MM.1S (cell line): ENCODE data around the gene SPI1.

Source experiments
- DNase-seq: peaks from one replicate; pipeline ENCODE4 v3.0.0-alpha.2; 2015
- H2AFZ ChIP-seq: fragments of 300-600 bp; sonication (generic); 2 replicates; pipeline ENCODE4 v1.6.0; 2016; ENCODE audit warnings: antibody characterized with exemption, low read length
- H3F3A ChIP-seq: fragments of 300-600 bp; sonication (generic); 2 replicates; pipeline ENCODE4 v1.6.1; 2016; ENCODE audit warnings: mild to moderate bottlenecking, antibody characterized with exemption, low read length, moderate library complexity, mixed read lengths; ENCODE audit not compliant: insufficient read depth
- H3K27ac ChIP-seq: fragments of 300-600 bp; sonication (generic); 2 replicates; pipeline ENCODE4 v1.5.1; 2016; ENCODE audit warnings: mild to moderate bottlenecking, low read length
- H3K27me3 ChIP-seq: fragments of 300-600 bp; sonication (generic); replicated peaks from 2 replicates; pipeline ENCODE4 v1.6.0; 2016; ENCODE audit warnings: low read length; ENCODE audit not compliant: insufficient read depth
- H3K36me3 ChIP-seq: fragments of 300-600 bp; sonication (generic); replicated peaks from 2 replicates; pipeline ENCODE4 v1.6.1; 2016; ENCODE audit warnings: mild to moderate bottlenecking, low read length, mixed read lengths; ENCODE audit not compliant: insufficient read depth
- H3K4me1 ChIP-seq: fragments of 300-600 bp; sonication (generic); 2 replicates; pipeline ENCODE4 v1.6.1; 2016; ENCODE audit warnings: low read length, mixed read lengths
- H3K4me2 ChIP-seq: fragments of 300-600 bp; sonication (generic); 2 replicates; pipeline ENCODE4 v1.6.0; 2016; ENCODE audit warnings: low read depth, low read length
- H3K4me3 ChIP-seq: fragments of 300-600 bp; sonication (generic); 2 replicates; pipeline ENCODE4 v1.5.1; 2016; ENCODE audit warnings: low read length, mixed read lengths
- H3K79me2 ChIP-seq: fragments of 300-600 bp; sonication (generic); 2 replicates; pipeline ENCODE4 v1.6.1; 2016; ENCODE audit warnings: mixed run types, low read length, mixed read lengths
- H3K9ac ChIP-seq: fragments of 300-600 bp; sonication (generic); 2 replicates; pipeline ENCODE4 v1.6.1; 2016; ENCODE audit warnings: low read length, mixed read lengths
- H3K9me2 ChIP-seq: fragments of 300-600 bp; sonication (generic); replicated peaks from 2 replicates; pipeline ENCODE4 v1.6.1; 2016; ENCODE audit warnings: mild to moderate bottlenecking, low read length, mixed read lengths; ENCODE audit not compliant: insufficient read depth
- H3K9me3 ChIP-seq: fragments of 300-600 bp; sonication (generic); replicated peaks from 2 replicates; pipeline ENCODE4 v1.6.1; 2016; ENCODE audit warnings: mild to moderate bottlenecking, low read length, mixed read lengths; ENCODE audit not compliant: insufficient read depth
- H4K20me1 ChIP-seq: fragments of 300-600 bp; sonication (generic); 2 replicates; pipeline ENCODE4 v1.6.1; 2016; ENCODE audit warnings: mild to moderate bottlenecking, low read length, moderate library complexity, mixed read lengths; ENCODE audit not compliant: insufficient read depth
- EZH2 ChIP-seq: fragments of 300-600 bp; sonication (generic); optimal IDR thresholded peaks from 2 replicates; pipeline ENCODE3; 2017; ENCODE audit warnings: low read depth, mild to moderate bottlenecking, antibody characterized with exemption, low read length, mixed read lengths
- EZH2phosphoT487 ChIP-seq: fragments of 300-600 bp; sonication (generic); IDR thresholded peaks from 2 replicates; pipeline ENCODE4 v1.6.1; 2018; ENCODE audit warnings: antibody characterized with exemption, low read length
- TF ChIP-seq, protein P1 (sequence below): fragments of 300-600 bp; sonication (generic); IDR thresholded peaks from 2 replicates; pipeline ENCODE4 v1.5.1; 2016; ENCODE audit warnings: antibody characterized with exemption, low read length, mixed read lengths

Gene SPI1

DNA sequence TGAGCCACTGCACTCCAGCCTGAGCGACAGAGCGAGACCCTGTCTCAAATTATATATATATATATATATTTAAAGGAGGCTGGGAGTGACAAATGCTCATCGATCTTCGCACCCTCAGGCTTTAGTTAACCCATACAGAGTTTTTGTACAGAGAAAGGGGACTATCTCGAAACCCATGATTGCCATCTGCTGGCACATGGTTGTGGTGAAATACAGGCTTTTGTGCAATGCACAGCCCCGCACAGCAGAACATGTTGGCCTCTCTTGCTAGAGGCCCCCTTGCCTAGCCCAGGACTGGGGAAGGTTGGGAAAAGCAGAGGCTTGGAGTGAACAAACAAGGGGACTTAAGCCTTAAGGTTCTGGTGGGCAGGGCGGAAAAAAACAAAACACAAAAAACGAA, 29.5 kb downstream of the SPI1 start:
- no peak for TF ChIP-seq EZH2phosphoT487
- TF ChIP-seq EZH2, result no peak
- TF ChIP-seq, protein P1, sequence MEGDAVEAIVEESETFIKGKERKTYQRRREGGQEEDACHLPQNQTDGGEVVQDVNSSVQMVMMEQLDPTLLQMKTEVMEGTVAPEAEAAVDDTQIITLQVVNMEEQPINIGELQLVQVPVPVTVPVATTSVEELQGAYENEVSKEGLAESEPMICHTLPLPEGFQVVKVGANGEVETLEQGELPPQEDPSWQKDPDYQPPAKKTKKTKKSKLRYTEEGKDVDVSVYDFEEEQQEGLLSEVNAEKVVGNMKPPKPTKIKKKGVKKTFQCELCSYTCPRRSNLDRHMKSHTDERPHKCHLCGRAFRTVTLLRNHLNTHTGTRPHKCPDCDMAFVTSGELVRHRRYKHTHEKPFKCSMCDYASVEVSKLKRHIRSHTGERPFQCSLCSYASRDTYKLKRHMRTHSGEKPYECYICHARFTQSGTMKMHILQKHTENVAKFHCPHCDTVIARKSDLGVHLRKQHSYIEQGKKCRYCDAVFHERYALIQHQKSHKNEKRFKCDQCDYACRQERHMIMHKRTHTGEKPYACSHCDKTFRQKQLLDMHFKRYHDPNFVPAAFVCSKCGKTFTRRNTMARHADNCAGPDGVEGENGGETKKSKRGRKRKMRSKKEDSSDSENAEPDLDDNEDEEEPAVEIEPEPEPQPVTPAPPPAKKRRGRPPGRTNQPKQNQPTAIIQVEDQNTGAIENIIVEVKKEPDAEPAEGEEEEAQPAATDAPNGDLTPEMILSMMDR, result no peak

DNA sequence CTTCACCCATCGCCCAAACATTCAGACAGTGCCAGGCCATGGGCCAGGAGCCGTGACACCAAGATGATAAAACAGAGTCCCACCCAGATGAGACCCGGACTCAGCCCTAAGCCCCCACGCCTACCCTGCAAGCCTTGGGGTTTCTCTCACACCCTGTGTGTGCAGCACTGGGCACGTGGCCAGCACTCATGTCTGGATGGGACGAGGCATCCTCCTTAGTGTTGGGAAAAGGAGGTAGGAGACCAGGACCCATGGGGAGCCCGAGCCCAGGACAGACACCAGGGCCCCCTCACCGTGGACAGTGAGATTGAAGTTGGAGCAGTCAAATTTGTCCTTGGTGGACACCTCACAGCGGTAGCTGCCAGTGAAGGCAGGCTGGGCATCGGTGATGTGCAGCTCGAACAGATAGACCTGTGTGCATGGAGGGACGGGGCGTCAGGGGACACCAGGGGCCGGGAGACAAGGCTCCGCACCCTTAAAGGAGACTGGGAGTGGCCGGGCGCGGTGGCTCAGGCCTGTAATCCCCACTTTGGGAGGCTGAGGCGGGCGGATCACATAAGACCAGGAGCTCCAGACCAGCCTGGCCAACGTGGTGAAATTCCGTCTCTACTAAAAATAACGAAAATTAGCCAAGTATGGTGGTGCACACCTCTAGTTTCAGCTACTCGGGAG, 30.1 kb downstream of the SPI1 start:
- no peak overlapping the region for H3K9ac ChIP-seq
- no peaks in the 10 kb centered on the region for H3K9me2 ChIP-seq
- TF ChIP-seq, protein P1, result no peak
- TF ChIP-seq EZH2phosphoT487 (no peak), EZH2 (no peak)
- DNase-seq, result no peak
- H3K9me3 ChIP-seq, result no peaks in the 10 kb centered on the region
- H3K27me3 ChIP-seq, result peaks cover 27% of the 10 kb centered on the region
- H2AFZ ChIP-seq, result no peak overlapping the region
- H3K36me3 ChIP-seq, result no peaks in the 10 kb centered on the region
- H3K4me3 ChIP-seq, result no peak overlapping the region
- no peaks in the 10 kb centered on the region for H3K4me1 ChIP-seq
- no peaks in the 10 kb centered on the region for H4K20me1 ChIP-seq
- no peak overlapping the region for H3K27ac ChIP-seq
- H3F3A ChIP-seq, result no peaks in the 10 kb centered on the region
- no peaks in the 10 kb centered on the region for H3K79me2 ChIP-seq
- no peak overlapping the region for H3K4me2 ChIP-seq

More for the DNA sequence above, 29.5 kb downstream of the SPI1 start:
- Histone ChIP-seq H3K79me2 (no peaks in the 10 kb centered on the region), H3K9me3 (no peaks in the 10 kb centered on the region), H3K4me2 (no peak overlapping the region), H3K4me1 (no peaks in the 10 kb centered on the region), H3K4me3 (no peak overlapping the region), H2AFZ (no peak overlapping the region), H3K27me3 (peaks cover 27% of the 10 kb centered on the region), H3K27ac (no peak overlapping the region), H3K36me3 (no peaks in the 10 kb centered on the region), H3K9ac (no peak overlapping the region), H3K9me2 (no peaks in the 10 kb centered on the region), H3F3A (no peaks in the 10 kb centered on the region), H4K20me1 (no peaks in the 10 kb centered on the region)
- DNase-seq, result peak; percentile 11

DNA sequence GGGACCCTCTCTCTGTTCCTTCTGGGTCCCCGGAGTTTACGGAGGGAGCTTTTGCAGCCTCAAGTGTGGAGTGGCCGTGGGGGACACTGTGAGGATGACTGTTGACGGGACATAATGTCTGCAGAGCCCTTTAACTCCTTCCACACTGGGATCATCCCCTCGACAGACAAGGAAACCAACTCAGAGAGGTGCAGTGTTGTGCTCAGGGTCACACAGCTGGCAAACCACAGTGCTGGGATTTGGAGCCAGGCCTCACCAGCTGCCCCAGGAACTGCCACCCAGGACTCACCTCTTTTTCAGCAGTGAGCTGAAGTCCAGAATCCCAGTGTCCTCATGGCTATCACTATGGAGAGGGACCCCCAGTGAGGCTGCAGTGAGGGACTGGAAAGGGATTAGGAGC, 31.2 kb downstream of the SPI1 start:
- Histone ChIP-seq H4K20me1 (no peaks in the 10 kb centered on the region), H3K27ac (no peak overlapping the region), H3K36me3 (no peaks in the 10 kb centered on the region), H3K4me3 (no peak overlapping the region), H3K79me2 (no peaks in the 10 kb centered on the region), H3K9me3 (no peaks in the 10 kb centered on the region), H3K9ac (no peak overlapping the region), H3K4me1 (no peaks in the 10 kb centered on the region), H3K27me3 (peaks cover 32% of the 10 kb centered on the region), H2AFZ (no peak overlapping the region), H3F3A (no peaks in the 10 kb centered on the region), H3K4me2 (no peak overlapping the region), H3K9me2 (no peaks in the 10 kb centered on the region)
- TF ChIP-seq, protein P1, result no peak
- TF ChIP-seq EZH2, result no peak
- TF ChIP-seq EZH2phosphoT487, result no peak
- DNase-seq, result no peak
